Choroid plexus epithelial cell (primary cell): ENCODE data around the gene ARHGAP26.

Experiments used
- DNase-seq: peaks from one replicate; pipeline ENCODE4 v3.0.0-alpha.2; 2010; ENCODE audit warnings: low read depth
- H3K4me3 ChIP-seq: 2 replicates; pipeline ENCODE4 v1.5.1; 2011; ENCODE audit warnings: low read depth, mild to moderate bottlenecking, control low read depth, low read length, moderate library complexity
- TF ChIP-seq, protein P1 (sequence below): conservative IDR thresholded peaks from 2 replicates; pipeline ENCODE4 v1.5.1; 2011; ENCODE audit warnings: low read depth, mild to moderate bottlenecking, control low read depth, inconsistent platforms, low read length, moderate library complexity

ARHGAP26 gene

DNA sequence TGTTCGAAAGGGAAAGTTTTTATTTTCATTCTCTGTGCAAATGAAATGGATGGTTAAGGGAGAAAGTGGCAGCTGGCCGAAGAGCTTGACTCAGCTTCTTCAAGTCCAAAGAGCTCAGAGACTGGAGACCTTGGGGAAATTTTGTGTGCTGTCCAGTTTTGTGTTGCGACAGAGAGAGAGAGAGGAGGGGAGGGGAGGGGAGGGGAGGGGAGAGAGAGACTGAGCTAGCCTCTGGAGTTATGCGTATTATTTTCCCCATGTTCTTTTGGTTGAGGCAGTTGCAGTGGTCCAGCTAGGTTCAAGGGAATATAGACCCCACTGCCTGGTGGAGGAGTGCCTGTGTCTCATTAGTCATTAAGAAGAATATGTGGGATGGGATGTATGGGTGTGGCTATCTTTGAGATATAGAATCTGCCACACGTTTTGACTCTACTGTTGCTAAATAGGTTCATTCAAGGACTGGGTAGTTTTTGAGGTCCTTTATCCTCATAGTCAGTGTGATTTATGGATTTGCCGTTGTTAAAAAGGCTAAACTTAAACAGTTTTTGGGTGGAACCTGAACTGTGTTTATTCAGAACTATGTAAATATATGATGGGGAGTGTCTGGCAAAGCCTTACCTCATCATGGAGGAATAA lies 69.7 kb downstream of the ARHGAP26 start:
- no peak overlapping the region for H3K4me3 ChIP-seq
- peak; percentile 30 for DNase-seq
- TF ChIP-seq, protein P1, sequence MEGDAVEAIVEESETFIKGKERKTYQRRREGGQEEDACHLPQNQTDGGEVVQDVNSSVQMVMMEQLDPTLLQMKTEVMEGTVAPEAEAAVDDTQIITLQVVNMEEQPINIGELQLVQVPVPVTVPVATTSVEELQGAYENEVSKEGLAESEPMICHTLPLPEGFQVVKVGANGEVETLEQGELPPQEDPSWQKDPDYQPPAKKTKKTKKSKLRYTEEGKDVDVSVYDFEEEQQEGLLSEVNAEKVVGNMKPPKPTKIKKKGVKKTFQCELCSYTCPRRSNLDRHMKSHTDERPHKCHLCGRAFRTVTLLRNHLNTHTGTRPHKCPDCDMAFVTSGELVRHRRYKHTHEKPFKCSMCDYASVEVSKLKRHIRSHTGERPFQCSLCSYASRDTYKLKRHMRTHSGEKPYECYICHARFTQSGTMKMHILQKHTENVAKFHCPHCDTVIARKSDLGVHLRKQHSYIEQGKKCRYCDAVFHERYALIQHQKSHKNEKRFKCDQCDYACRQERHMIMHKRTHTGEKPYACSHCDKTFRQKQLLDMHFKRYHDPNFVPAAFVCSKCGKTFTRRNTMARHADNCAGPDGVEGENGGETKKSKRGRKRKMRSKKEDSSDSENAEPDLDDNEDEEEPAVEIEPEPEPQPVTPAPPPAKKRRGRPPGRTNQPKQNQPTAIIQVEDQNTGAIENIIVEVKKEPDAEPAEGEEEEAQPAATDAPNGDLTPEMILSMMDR = no peak

GRCh38 chr5:142840575-142840974 lies 70.4 kb downstream of the ARHGAP26 start:
- no peak overlapping the region for H3K4me3 ChIP-seq
- DNase-seq = no peak
- TF ChIP-seq, protein P1 = no peak

DNA sequence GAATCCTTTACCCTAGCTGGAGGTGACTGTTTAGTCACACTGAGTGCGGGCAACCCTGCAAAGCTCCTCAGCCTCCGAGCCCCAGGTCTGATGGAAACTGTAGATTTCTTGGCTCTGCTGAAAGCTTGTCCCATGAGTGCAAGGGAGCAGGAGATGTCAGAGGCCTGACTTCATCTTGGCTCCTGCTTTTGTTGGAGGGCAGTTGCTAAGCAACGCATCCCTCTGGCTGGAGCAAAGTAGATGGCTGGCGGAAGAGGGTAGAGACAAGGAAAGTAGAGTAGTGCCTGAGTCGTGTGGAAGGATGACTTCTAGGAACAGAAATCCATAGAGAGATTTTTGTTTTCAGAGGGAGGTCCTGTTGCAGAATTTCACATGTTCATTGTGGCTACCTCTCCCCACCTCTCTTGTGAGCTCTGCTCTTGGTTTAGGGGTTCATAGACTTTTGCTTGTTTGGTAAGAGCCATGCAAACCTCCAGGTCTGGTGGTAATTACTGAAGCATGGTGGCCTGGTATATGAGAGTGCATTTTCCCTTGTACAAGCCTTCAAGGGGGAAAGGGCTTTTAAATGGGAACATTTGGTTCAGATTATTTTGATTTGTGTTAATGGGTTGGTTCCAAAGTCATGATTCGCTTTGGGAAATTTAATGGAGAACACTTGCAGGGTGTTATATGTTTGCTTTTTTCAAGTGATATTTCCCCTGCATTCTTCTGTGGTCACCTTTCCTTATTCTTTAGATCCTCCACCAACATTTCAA lies 71.5 kb downstream of the ARHGAP26 start:
- H3K4me3 ChIP-seq = no peak overlapping the region
- TF ChIP-seq, protein P1 = no peak
- DNase-seq = peak; percentile 37

- TF ChIP-seq, protein P1 = no peak
- H3K4me3 ChIP-seq = no peak overlapping the region
- no peak for DNase-seq
Measured at GRCh38 chr5:142842994-142843905, 73.1 kb downstream of the ARHGAP26 start.

GRCh38 chr5:142844866-142845265 lies 74.7 kb downstream of the ARHGAP26 start:
- no peak overlapping the region for H3K4me3 ChIP-seq
- TF ChIP-seq, protein P1 = no peak
- DNase-seq = no peak

- no peak for DNase-seq
- no peak overlapping the region for H3K4me3 ChIP-seq
- TF ChIP-seq, protein P1 = no peak
Measured at GRCh38 chr5:142845402-142845921, 75.3 kb downstream of the ARHGAP26 start.
